ENCODE data around the gene SLC9A8.

GRCh38 chr20:49865559-49865958 lies 52.9 kb downstream of the SLC9A8 start:
- TF ChIP-seq CTCF (IDR thresholded peaks at IDR 0.05 in 2 of 3, conservative IDR thresholded peaks at IDR 0.05 in 1 of 3; ENCODE audit: insufficient read depth in 2 of 3, low read depth in 1 of 3, low read length in 3 of 3) (no peak), JUN (IDR thresholded peaks at IDR 0.05; ENCODE audit: borderline replicate concordance, low read depth, low read length) (no peak), JUN (CRISPR knock-in tag; IDR thresholded peaks at IDR 0.05; ENCODE audit: borderline replicate concordance) (no peak), FOXK2 (conservative IDR thresholded peaks at IDR 0.05 in 1 of 2, IDR thresholded peaks at IDR 0.05 in 1 of 2; ENCODE audit: low read depth in 2 of 2) (no peak), ZC3H4 (CRISPR knock-in tag; IDR thresholded peaks at IDR 0.05; ENCODE audit: borderline replicate concordance) (no peak), POLR3G (IDR thresholded peaks at IDR 0.05; ENCODE audit: extremely low read depth, insufficient read length, insufficient replicate concordance) (no peak), ATF3 (IDR thresholded peaks at IDR 0.05) (no peak), ATF3 (CRISPR knock-in tag; conservative IDR thresholded peaks at IDR 0.05) (no peak), TCF3 (CRISPR knock-in tag; IDR thresholded peaks at IDR 0.05) (no peak), SREBF2 (CRISPR knock-in tag; IDR thresholded peaks at IDR 0.05) (no peak), ETV5 (CRISPR knock-in tag; IDR thresholded peaks at IDR 0.05; ENCODE audit: low read depth) (no peak)

All from K562 (cell line).